NCI-H1105 (cell line): Measurements from ENCODE around the gene REPS2.

Source experiments
- DNase-seq: peaks from one replicate; lab custom pipeline; 2025; lab: John Stamatoyannopoulos, UW

The REPS2 gene

DNA sequence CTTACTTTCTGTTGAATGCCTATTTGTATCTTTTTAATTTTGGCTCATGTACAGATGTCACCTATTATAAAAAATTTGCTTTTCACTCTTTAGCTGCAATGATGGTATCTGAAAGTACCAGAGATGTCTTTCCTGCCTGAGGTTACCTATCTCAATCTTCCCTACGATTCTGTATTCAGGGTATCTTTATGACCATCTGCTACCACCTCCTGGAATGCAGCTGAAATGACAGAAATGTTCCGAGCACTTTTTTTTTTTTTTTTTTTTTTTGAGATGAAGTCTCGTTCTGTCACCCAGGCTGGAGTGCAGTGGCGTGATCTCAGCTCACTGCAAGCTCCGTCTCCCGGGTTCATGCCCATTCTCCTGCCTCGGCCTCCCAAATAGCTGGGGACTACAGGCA, 136.4 kb downstream of the REPS2 start:
- peak; percentile 8 for DNase-seq

DNA sequence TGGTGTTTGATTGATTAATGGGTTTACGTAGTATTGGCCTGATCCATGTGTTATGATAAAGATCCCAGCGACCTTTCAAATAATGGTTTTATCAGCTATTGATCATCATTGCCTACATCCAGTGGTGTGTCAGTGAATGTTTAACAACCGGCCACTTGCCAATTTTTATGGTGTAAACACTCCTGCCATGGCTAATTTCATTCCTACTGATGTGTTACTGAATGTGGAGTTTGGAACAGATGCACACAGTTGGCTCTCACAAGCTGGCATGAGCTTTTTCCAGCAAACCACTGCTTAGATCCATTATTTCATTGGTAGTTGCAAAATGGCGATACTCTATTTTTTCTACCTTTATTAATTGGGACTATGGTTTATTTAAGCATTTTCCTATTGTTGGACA, 139.9 kb downstream of the REPS2 start:
- no peak for DNase-seq

- DNase-seq: no peak
Observed at GRCh38 chrX:17095161-17095560, 148.7 kb downstream of the REPS2 start.

DNA sequence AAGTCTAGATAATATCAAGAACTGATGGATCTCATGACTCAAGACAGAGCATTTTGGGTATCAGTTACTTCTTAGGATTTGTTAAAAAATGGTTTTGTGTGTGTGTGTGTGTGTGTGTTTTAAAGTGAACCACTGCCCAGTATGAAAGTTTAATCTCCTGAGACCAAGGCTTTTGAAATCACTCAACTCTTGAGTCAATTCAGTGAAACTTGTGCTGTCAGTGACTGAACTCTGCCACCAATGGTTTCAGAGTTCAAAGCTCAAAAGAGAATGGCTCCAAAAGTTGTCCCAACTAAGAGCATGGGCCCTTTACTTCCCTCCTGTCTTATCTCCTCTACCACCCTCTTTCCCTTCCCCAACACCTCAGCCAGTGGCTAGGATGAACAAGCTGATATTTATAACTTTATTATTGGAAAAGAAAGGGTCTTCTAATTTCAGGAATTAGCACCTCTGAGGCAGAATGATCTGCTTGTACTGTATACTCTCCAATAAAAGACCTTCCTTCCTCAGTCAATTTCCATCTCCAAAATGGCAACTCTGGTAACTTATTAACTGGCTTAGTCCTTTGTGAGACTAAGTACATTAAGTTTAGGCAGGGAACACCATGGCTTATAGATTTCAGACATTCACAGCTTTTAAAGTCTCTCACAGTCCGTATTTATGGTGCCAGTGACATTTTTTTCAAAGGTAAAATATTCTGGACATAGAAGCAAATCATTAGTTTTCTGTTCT, 152.2 kb downstream of the REPS2 start:
- DNase-seq: no peak

GRCh38 chrX:17104433-17104832, 158.0 kb downstream of the REPS2 start:
- DNase-seq: no peak

DNA sequence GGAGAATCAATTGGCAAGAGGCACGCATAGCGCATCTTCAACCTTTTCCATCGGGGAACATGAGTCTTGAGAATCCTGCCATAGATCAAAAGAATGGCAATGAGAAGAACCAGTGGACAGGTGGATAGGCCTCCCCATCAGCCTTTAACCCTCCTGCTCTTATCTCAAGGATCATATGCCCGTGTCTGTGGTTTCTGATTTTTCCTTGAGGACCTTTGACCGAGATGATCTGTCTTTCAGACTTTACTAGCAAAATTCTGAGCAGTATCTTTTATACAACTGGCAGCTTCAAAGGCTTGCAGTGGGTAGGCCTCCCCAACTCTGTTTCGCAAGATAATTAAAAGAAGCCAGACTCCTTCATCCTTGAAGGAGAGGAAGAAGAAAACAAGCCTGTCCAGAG, 174.4 kb downstream of the REPS2 start:
- DNase-seq: no peak

- DNase-seq: no peak
Observed at GRCh38 chrX:17154001-17154400, 207.5 kb downstream of the REPS2 start.

DNA sequence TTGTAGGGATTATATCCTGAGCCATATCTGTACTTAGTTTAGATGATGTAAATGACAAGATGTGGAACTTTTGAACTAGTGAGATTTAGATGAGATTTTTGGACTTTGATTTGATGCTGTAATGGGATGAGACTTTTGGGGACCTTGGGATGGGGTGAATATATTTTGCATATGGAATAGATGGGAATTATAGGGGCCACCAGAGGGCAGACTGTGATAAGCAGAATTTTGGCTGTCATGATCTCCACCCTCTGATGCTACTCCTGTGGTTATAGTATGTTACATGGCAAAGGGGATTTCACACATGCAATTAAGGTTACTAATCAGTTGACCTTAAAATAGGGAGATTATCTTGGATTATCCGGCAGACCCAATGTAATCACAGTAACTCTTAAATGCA, 214.5 kb downstream of the REPS2 start:
- DNase-seq: peak; percentile 0

DNA sequence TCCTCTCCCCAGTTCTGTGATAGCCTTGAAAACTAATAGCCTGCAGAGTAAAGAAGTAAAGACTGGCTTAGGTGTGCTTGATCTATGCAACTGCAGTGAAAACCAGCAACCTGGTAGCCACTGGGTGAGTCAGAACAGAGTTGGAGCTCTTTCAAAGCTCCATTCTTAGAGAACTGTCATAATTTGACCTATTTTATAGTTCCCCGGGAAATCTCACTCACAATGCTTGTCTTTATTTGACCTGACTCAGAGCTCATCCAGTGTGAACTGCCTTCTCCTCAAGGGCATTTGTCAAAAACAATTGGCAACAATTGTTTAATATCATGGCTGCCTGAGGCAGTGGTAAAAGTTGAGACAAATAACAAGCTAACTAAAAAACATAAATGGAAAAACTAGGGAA, 215.5 kb downstream of the REPS2 start:
- DNase-seq: no peak

GRCh38 chrX:17164079-17164478, 217.6 kb downstream of the REPS2 start:
- no peak for DNase-seq

GRCh38 chrX:17164941-17165340, 218.5 kb downstream of the REPS2 start:
- no peak for DNase-seq

DNA sequence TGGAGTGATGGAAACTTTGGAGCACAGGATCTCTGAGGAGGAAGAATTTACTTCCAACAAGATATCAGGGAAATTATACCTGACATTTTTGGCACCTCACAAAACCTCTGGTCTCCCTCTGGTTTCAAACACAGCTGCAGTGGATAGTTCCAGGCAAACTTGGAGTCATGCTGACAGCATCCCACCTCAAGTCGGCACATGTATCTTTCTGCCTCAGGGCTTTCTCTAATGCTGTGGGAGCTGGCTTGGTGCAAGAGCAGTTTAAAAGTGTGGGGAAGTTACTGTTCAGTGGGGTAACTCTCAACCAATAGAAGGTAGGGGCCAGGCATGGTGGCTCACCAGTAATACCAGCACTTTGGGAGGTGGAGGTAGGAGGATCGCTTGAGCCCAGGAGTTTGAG, 221.5 kb downstream of the REPS2 start:
- DNase-seq: no peak

DNA sequence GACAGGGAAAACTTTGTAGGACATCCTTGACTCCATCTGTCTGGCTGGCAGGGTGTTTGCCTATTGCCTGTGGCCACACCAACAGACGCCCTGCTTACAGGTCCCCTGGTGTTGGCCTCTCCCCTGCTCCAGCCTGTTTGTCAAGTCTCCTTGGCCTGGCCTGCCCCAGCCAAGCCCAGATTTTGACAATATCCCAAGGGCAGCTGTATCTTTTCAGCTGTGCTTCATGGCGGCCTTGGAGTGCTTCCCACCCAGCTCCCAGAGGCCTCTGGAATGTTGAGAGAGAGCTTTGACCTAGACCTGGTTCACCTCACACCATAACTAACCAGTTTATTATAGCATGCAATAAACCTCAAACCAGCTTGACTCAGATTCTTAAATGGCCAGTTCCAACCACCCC, 224.5 kb downstream of the REPS2 start:
- DNase-seq: no peak

- no peak for DNase-seq
Observed at GRCh38 chrX:17174671-17175070, 228.2 kb downstream of the REPS2 start.

- no peak for DNase-seq
Observed at GRCh38 chrX:17182317-17182716, 235.9 kb downstream of the REPS2 start.

GRCh38 chrX:17183566-17183965, 237.1 kb downstream of the REPS2 start:
- no peak for DNase-seq

GRCh38 chrX:17185431-17185830, 239.0 kb downstream of the REPS2 start:
- no peak for DNase-seq

GRCh38 chrX:17187136-17187756, 240.8 kb downstream of the REPS2 start:
- no peak for DNase-seq

GRCh38 chrX:17192106-17192505, 245.6 kb downstream of the REPS2 start:
- no peak for DNase-seq
